GM12878 (cell line): ENCODE results near the gene HNRNPA2B1. TPM values are rescaled to one million over a fixed set of nuclear protein-coding genes. Genes with fewer than 3 reads are reported as not detected.

Experiments used
- ATAC-seq: fragments of 200-7000 bp; cut with Tn5 transposase; 3 replicates; pipeline ENCODE4 v1.9.1; 2020; ENCODE audit warnings: mild to moderate bottlenecking, moderate library complexity
- BruUV-seq: library from RNA; stranded (reverse); fragments of 400-500 nt; replicated peaks from 2 replicates; lab custom pipeline; 2021; lab: Mats Ljungman, UMichigan
- CTCF ChIA-PET: fragments of 300-600 bp; sonication (Branson Sonifier 250); formaldehyde crosslinking; extraction: SDS; loops from one replicate; lab custom pipeline; 2021; ENCODE audit warnings: inconsistent platforms; lab: Yijun Ruan, JAX
- POLR2A ChIA-PET: fragments of 350-600 bp; formaldehyde crosslinking; extraction: SDS; loops from one replicate; lab custom pipeline; 2021; ENCODE audit warnings: inconsistent platforms; lab: Charles Lee
- RAD21 ChIA-PET: fragments of 300-600 bp; sonication (Branson Sonifier 250); formaldehyde crosslinking; loops from one replicate; lab custom pipeline; 2023; ENCODE audit warnings: antibody characterized with exemption; ENCODE audit not compliant: unreplicated experiment; lab: Charles Lee
- SMC1A ChIA-PET: fragments of 300-600 bp; sonication (Branson Sonifier 250); formaldehyde crosslinking; loops from one replicate; lab custom pipeline; 2023; ENCODE audit not compliant: unreplicated experiment, uncharacterized antibody; lab: Charles Lee
- DNase-seq: peaks from one replicate; pipeline ENCODE4 v3.0.0-alpha.2; 2011; ENCODE audit warnings: low read depth, low spot score
- FAIRE-seq: peaks from 3 replicates; lab custom pipeline; 2011; peaks lifted over from hg19 to GRCh38; lab: Jason Lieb, UNC
- H2AFZ ChIP-seq: 2 replicates; pipeline ENCODE4 v1.6.0; 2011; ENCODE audit warnings: low read depth, low read length, control low read depth; ENCODE audit not compliant: control insufficient read depth
- H3K27ac ChIP-seq: 2 replicates; pipeline ENCODE4 v1.5.1; 2011; ENCODE audit warnings: control low read depth; ENCODE audit not compliant: control insufficient read depth, insufficient read depth
- H3K27me3 ChIP-seq, 2 experiments: replicated peaks in 1 of 2; 2 replicates each; pipeline versions ENCODE4 v1.6.0 to v1.6.1; 2011; ENCODE audit warnings: low read length in 1 of 2; ENCODE audit not compliant: control insufficient read depth in 2 of 2, insufficient read depth in 2 of 2
- H3K36me3 ChIP-seq, 2 experiments: 2 replicates each; pipeline ENCODE4 v1.5.1; 2011; ENCODE audit warnings: low read length in 1 of 2; ENCODE audit not compliant: control insufficient read depth in 2 of 2, insufficient read depth in 2 of 2
- H3K4me1 ChIP-seq: 2 replicates; pipeline ENCODE4 v1.6.1; 2011; ENCODE audit warnings: mild to moderate bottlenecking, low read length, moderate library complexity, mixed read lengths; ENCODE audit not compliant: control insufficient read depth, insufficient read depth
- H3K4me2 ChIP-seq: 2 replicates; pipeline ENCODE4 v1.6.0; 2011; ENCODE audit warnings: control low read depth; ENCODE audit not compliant: control insufficient read depth, insufficient read depth
- H3K4me3 ChIP-seq: fragments of 200-600 bp; sonication (generic); 2 replicates; pipeline ENCODE4 v1.5.1; 2016
- H3K79me2 ChIP-seq: 2 replicates; pipeline ENCODE4 v1.6.0; 2011; ENCODE audit warnings: low read length; ENCODE audit not compliant: control insufficient read depth, insufficient read depth
- H3K9ac ChIP-seq: 2 replicates; pipeline ENCODE4 v1.8.0; 2011; ENCODE audit warnings: low read length, control low read depth, mixed read lengths; ENCODE audit not compliant: control insufficient read depth, insufficient read depth
- H3K9me3 ChIP-seq: replicated peaks from 3 replicates; pipeline ENCODE4 v1.5.1; 2011; ENCODE audit warnings: mild to moderate bottlenecking, low read length; ENCODE audit not compliant: control insufficient read depth, insufficient read depth
- H4K20me1 ChIP-seq: 2 replicates; pipeline ENCODE4 v1.6.0; 2011; ENCODE audit not compliant: control insufficient read depth, insufficient read depth
- EGR1 ChIP-seq, 2 experiments: IDR thresholded peaks; 1 replicate in 1 of 2; 2 replicates in 1 of 2; pipeline ENCODE4 v1.6.1; 2011 to 2012; ENCODE audit warnings: low read depth in 2 of 2, low read length in 2 of 2, borderline replicate concordance in 1 of 2, mild to moderate bottlenecking in 1 of 2, moderate library complexity in 1 of 2
- EP300 ChIP-seq, 2 experiments: fragments of 150-350 bp in 1 of 2; IDR thresholded peaks; 2 replicates each; pipeline ENCODE4 v1.6.1; 2011 to 2012; ENCODE audit warnings: low read depth in 2 of 2, low read length in 2 of 2, borderline replicate concordance in 1 of 2, improper control_type of control experiment in 1 of 2, inconsistent platforms in 1 of 2; ENCODE audit not compliant: control insufficient read depth in 1 of 2
- GABPA ChIP-seq: IDR thresholded peaks from 2 replicates; pipeline ENCODE4 v1.6.1; 2014; ENCODE audit warnings: antibody characterized with exemption, low read depth, mild to moderate bottlenecking, inconsistent platforms
- IKZF2 ChIP-seq, 2 experiments: fragments of 450-650 bp; IDR thresholded peaks; 2 replicates each; pipeline ENCODE4 v1.6.1; 2017; ENCODE audit warnings: mild to moderate bottlenecking in 2 of 2, moderate library complexity in 2 of 2
- MTA2 ChIP-seq: fragments of 450-650 bp; IDR thresholded peaks from 2 replicates; pipeline ENCODE4 v1.6.1; 2016; ENCODE audit warnings: low read depth, mild to moderate bottlenecking, moderate library complexity
- MTA3 ChIP-seq: IDR thresholded peaks from 2 replicates; pipeline ENCODE4 v1.6.1; 2012; ENCODE audit warnings: low read length, inconsistent platforms, borderline replicate concordance
- NR2C2 ChIP-seq: IDR thresholded peaks from 2 replicates; pipeline ENCODE4 v1.6.1; 2011; ENCODE audit warnings: borderline replicate concordance, low read depth; ENCODE audit not compliant: control insufficient read depth, insufficient read length
- RAD51 ChIP-seq: fragments of 450-650 bp; IDR thresholded peaks from 2 replicates; pipeline ENCODE4 v1.6.1; 2016; ENCODE audit warnings: moderate library complexity, mild to moderate bottlenecking, inconsistent platforms
- RBBP5 ChIP-seq: fragments of 200-600 bp; sonication (generic); conservative IDR thresholded peaks from 2 replicates; pipeline ENCODE4 v1.6.1; 2016
- SREBF2 ChIP-seq: IDR thresholded peaks from 2 replicates; pipeline ENCODE4 v1.6.1; 2012; ENCODE audit warnings: mild to moderate bottlenecking, low read length
- SUPT20H ChIP-seq: IDR thresholded peaks from 2 replicates; pipeline ENCODE4 v1.6.1; 2011; ENCODE audit warnings: low read depth, mild to moderate bottlenecking, low read length, moderate library complexity, borderline replicate concordance; ENCODE audit not compliant: control insufficient read depth
- WGBS: methylation state at CpG from one replicate; pipeline ENCODE4 v1.1.6; 2016; ENCODE audit warnings: low lambda C conversion rate; ENCODE audit not compliant: insufficient replicate concordance, insufficient coverage; ENCODE audit errors: missing lambda C conversion rate; 5-methylcytosine and 5-hydroxymethylcytosine counted together
- in situ Hi-C: fragments of 300-500 bp; cut with MboI; formaldehyde crosslinking; loops from 9 replicates; pipeline ENCODE4 v1.14.3; 2018; ENCODE audit warnings: mixed read lengths
- intact Hi-C: fragments of 100-400 bp; cut with micrococcal nuclease; formaldehyde crosslinking; loops from one replicate; pipeline ENCODE4 v1.14.2; 2022; ENCODE audit not compliant: unreplicated experiment
- polyA plus RNA-seq, 11 experiments: library from polyadenylated mRNA; depleted of rRNA in 4 of 11; unstranded in 6 of 11; stranded (reverse) in 5 of 11; fragments of >200 nt; fragmentation: Nextera tagmentation in 4 of 11; fragmentation: Illumina TruSeq in 1 of 11; extraction: Ambion mirVana in 4 of 11; extraction: Trizol in 1 of 11; gene quantifications; 1 replicate in 1 of 11; 2 replicates in 10 of 11; pipeline versions ENCODE4 v1.2.1 to v1.2.3, GENCODE V29; 2011 to 2016; ENCODE audit warnings: inconsistent platforms in 2 of 11, missing spikeins in 2 of 11, low read depth in 1 of 11
- total RNA-seq, 4 experiments: library from RNA; depleted of rRNA in 3 of 4; stranded (reverse); fragments of >200 nt in 3 of 4; fragmentation: Illumina TruSeq in 1 of 4; extraction: Trizol in 1 of 4; gene quantifications; 2 replicates each; pipeline versions ENCODE4 v1.2.1 to v1.2.3, GENCODE V29; 2013 to 2021
- TF ChIP-seq, protein P1 (sequence below): IDR thresholded peaks from 2 replicates; pipeline ENCODE4 v1.6.1; 2012; ENCODE audit warnings: low read depth, low read length, improper control_type of control experiment
- TF ChIP-seq, protein P2 (sequence below): IDR thresholded peaks from 2 replicates; pipeline ENCODE4 v1.6.1; 2011; ENCODE audit warnings: borderline replicate concordance, low read depth, mild to moderate bottlenecking, moderate library complexity, mixed read lengths, low read length; ENCODE audit not compliant: insufficient read depth; ENCODE audit errors: extremely low read length
- TF ChIP-seq, protein P3 (sequence below): fragments of 450-650 bp; IDR thresholded peaks from 2 replicates; pipeline ENCODE4 v1.6.1; 2018; ENCODE audit warnings: mild to moderate bottlenecking, low read depth, moderate library complexity; ENCODE audit not compliant: partially characterized antibody

HNRNPA2B1 gene
- total and polyA plus RNA-seq, 10 of the 15 experiments (the other 5 are each of a cell fraction or from before 2014, with no cell fraction given) = 295 to 1,396 (median 932) TPM

GRCh38 chr7:26159243-26159642, 41.3 kb downstream of the HNRNPA2B1 start (continued):
- TF ChIP-seq RAD51 (no peak), SUPT20H (no peak), EGR1 (IDR thresholded peaks at IDR 0.05; ENCODE audit: borderline replicate concordance in 1 of 2, low read depth in 2 of 2, low read length in 2 of 2) (no peak), IKZF2 (IDR thresholded peaks at IDR 0.05) (no peak), MTA2 (no peak)
- TF ChIP-seq, protein P1, sequence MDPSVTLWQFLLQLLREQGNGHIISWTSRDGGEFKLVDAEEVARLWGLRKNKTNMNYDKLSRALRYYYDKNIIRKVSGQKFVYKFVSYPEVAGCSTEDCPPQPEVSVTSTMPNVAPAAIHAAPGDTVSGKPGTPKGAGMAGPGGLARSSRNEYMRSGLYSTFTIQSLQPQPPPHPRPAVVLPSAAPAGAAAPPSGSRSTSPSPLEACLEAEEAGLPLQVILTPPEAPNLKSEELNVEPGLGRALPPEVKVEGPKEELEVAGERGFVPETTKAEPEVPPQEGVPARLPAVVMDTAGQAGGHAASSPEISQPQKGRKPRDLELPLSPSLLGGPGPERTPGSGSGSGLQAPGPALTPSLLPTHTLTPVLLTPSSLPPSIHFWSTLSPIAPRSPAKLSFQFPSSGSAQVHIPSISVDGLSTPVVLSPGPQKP = no peak
- TF ChIP-seq, protein P2, sequence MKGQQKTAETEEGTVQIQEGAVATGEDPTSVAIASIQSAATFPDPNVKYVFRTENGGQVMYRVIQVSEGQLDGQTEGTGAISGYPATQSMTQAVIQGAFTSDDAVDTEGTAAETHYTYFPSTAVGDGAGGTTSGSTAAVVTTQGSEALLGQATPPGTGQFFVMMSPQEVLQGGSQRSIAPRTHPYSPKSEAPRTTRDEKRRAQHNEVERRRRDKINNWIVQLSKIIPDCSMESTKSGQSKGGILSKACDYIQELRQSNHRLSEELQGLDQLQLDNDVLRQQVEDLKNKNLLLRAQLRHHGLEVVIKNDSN = no peak

- Histone ChIP-seq H3K4me2 (peak overlapping the region; percentile 98), H2AFZ (no peak overlapping the region), H3K9ac (peak overlapping the region; percentile 70), H3K27ac (peak overlapping the region; percentile 88), H3K36me3 (no peaks in the 10 kb centered on the region; a peak in 1 of 4 replicates), H3K4me1 (peaks cover 43% of the 10 kb centered on the region), H3K9me3 (no peaks in the 10 kb centered on the region), H4K20me1 (no peaks in the 10 kb centered on the region; the same call in 1 of the 2 replicates), H3K4me3 (peak overlapping the region; percentile 55), H3K27me3 (no peaks in the 10 kb centered on the region), H3K79me2 (peaks cover 93% of the 10 kb centered on the region)
- RAD21 ChIA-PET = interaction anchor here (0.8 to 9.0 kb wide), 6 partner anchors 9 to 265 kb away, joined by 3 to 164 read pairs (median 3); partner anchors contain the start of genes CBX3 and HNRNPA2B1
- ATAC-seq (no peak), FAIRE-seq (no peak), DNase-seq (no peak)
- WGBS = 75% methylated on average over 4 of the region's 4 CpGs
- POLR2A ChIA-PET = interaction anchor here (0.7 to 10.1 kb wide), 7 partner anchors 9 to 73 kb away, joined by 3 to 206 read pairs (median 3); partner anchors contain the start of genes CBX3 and HNRNPA2B1
- intact Hi-C loops = loop anchor here (2.0 to 5.0 kb wide), 2 partner anchors 31 to 190 kb away; no protein-coding TSS in a partner anchor
- BruUV-seq = no TSS peak
- in situ Hi-C loops = no loop called here
- CTCF ChIA-PET = interaction anchor here (0.7 to 5.6 kb wide), 12 partner anchors 9 to 212 kb away, joined by 3 to 104 read pairs (median 4); partner anchors contain the start of genes HNRNPA2B1 and SNX10
- SMC1A ChIA-PET = interaction anchor here (1.0 to 9.3 kb wide), 13 partner anchors 9 to 510 kb away, joined by 3 to 198 read pairs (median 4); partner anchors contain the start of genes CBX3 and HNRNPA2B1
- no peak for TF ChIP-seq NR2C2
- 0 out of 4 replicates have a peak, but pooled peaks of 1 of the 2 experiments have one; percentile 10 for TF ChIP-seq IKZF2 (IDR thresholded peaks at IDR 0.05)
- no peak for TF ChIP-seq SREBF2
- TF ChIP-seq GABPA = no peak
- no peak for TF ChIP-seq MTA3
- TF ChIP-seq RBBP5 = no peak
- TF ChIP-seq, protein P3, sequence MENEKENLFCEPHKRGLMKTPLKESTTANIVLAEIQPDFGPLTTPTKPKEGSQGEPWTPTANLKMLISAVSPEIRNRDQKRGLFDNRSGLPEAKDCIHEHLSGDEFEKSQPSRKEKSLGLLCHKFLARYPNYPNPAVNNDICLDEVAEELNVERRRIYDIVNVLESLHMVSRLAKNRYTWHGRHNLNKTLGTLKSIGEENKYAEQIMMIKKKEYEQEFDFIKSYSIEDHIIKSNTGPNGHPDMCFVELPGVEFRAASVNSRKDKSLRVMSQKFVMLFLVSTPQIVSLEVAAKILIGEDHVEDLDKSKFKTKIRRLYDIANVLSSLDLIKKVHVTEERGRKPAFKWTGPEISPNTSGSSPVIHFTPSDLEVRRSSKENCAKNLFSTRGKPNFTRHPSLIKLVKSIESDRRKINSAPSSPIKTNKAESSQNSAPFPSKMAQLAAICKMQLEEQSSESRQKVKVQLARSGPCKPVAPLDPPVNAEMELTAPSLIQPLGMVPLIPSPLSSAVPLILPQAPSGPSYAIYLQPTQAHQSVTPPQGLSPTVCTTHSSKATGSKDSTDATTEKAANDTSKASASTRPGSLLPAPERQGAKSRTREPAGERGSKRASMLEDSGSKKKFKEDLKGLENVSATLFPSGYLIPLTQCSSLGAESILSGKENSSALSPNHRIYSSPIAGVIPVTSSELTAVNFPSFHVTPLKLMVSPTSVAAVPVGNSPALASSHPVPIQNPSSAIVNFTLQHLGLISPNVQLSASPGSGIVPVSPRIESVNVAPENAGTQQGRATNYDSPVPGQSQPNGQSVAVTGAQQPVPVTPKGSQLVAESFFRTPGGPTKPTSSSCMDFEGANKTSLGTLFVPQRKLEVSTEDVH = no peak
- TF ChIP-seq EP300 (IDR thresholded peaks at IDR 0.05; ENCODE audit: borderline replicate concordance in 1 of 2, control insufficient read depth in 1 of 2, low read depth in 2 of 2, low read length in 2 of 2) = no peak
These were observed 42.9 kb downstream of the HNRNPA2B1 start for GRCh38 chr7:26157520-26158105.
